SW480 (cell line): ENCODE measurements around the gene CLDN10.
"Not testable (repeated sequence)": the region's sequence is repeated elsewhere in the genome, so short reads cannot be mapped to it uniquely, and the experiment has no call there.

Experiments used
- DNase-seq: peaks from one replicate; pipeline ENCODE4 v3.0.0-alpha.2; 2016; ENCODE audit warnings: low spot score

Gene CLDN10

DNA sequence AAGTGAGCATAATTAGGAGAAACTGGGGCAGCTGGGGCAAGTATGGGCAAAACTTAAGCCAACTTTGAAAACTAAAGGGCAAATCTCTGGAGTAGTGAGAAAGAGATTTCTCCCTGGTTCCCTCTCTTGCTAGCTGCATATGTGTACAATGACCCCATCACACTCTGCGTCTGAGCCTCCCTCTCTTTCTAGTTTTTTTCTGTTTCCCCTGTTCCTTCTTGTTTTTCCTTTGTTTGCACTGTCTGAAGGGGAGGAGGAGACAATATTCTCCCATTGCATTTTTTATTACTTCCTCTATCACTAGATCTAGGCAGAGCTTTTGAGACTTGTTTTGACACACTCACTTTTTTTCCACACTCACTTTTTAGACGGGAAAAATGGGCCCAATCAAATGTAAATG lies 11.2 kb upstream of the CLDN10 start:
- DNase-seq: no peak

DNA sequence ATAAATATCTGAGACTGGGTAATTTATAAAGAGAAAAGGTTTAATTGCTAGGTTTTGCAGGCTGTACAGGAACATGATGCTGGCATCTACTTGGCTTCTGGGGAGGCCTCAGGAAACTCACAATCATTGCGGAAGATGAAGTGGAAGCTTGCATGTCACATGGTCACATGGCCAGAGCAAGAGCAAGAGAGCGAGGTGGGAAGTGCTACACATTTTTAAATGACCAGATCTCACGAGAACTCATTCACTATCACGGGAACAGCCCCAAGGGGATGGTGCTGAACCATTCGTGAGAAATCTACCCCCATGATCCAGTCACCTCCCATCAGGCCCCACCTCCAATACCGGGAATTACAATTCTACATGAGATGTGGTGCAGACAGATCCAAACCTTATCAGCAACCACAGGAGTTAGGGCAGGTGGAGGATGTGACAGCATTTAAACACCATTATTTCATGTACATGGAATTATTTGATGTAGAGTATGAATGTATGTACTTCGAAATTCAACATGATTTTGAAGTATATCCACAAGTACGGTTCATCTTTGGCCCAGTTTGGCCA lies 10.5 kb upstream of the CLDN10 start:
- DNase-seq: no peak

GRCh38 chr13:95544293-95544692 lies 8.2 kb upstream of the CLDN10 start:
- no peak for DNase-seq

GRCh38 chr13:95546919-95547318 lies 5.6 kb upstream of the CLDN10 start:
- DNase-seq: no peak

GRCh38 chr13:95547531-95548167 lies 4.9 kb upstream of the CLDN10 start:
- no peak for DNase-seq

DNA sequence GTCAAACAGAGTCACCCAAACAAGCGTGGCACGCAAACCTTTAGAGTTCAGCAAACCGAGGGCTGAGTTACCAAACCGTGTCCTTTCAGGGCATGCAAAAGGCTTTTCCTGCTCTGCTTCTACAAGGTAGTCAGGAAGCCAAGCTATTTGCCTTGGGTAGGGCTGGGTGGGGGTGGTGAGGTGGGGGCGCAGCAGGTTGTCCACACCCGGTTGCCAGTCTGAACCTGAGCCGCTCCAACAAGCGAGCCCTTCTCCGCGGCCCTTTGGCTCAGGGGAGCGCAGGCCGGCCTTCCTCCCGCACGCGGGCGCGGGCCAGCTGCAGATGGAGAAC lies 347 bp upstream of the CLDN10 start:
- no peak for DNase-seq

- DNase-seq: peak; percentile 10
These were observed 1.3 kb downstream of the CLDN10 start for GRCh38 chr13:95553581-95554385.

DNA sequence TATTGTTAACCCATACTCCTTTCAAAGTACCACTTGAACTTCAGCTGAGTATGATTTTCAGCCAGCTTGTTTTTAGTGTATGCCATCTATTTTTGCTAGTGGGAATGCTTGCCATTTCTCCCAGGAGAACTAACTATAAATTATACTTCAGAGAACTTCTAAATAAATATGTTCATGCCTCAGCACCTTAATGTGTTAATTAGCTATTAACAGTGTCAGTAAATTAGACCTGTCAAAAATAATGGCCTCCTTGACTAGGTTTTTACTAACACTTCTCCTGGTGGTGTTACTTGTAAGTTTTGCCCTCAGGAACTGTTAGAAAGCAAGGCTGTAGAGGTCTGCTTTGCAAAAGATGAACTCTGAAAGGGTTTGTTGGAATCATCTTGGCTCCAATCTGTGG lies 4.5 kb downstream of the CLDN10 start:
- no peak for DNase-seq

- DNase-seq: no peak
These were observed 6.6 kb downstream of the CLDN10 start for GRCh38 chr13:95559100-95559499.

- no peak for DNase-seq
These were observed 7.9 kb downstream of the CLDN10 start for GRCh38 chr13:95560387-95560786.

DNA sequence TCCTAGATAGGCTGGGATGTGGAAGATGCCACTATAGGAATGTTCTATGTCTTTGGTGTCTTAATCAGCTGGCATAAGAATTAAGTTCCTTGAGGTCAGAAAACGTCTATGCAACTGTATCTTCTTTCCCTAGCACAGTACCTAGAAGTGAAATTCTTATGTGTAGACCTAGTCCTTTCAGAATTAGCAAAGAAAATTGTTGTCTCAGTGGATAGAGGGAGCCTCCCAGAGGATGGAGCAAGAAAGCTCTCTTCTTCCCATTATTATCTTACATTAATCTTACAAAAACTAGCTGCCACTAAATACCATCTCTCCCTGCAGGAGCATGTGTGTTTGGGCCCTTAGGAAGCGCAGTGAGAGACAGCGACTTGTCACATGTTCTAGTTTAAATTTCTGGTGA lies 11.6 kb downstream of the CLDN10 start:
- DNase-seq: no peak

GRCh38 chr13:95564733-95565291 lies 12.3 kb downstream of the CLDN10 start:
- no peak for DNase-seq

DNA sequence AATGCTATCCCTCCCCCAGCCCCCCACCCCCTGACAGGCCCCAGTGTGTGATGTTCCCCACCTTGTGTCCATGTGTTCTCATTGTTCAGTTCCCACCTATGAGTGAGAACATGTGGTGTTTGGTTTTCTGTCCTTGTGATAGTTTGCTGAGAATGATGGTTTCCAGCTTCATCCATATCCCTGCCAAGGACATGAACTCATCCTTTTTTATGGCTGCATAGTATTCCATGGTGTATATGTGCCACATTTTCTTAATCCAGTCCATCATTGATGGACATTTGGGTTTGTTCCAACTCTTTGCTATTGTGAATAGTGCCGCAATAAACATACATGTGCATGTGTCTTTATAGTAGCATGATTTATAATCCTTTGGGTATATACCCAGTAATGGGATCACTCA lies 13.2 kb downstream of the CLDN10 start:
- DNase-seq: not testable (repeated sequence)

DNA sequence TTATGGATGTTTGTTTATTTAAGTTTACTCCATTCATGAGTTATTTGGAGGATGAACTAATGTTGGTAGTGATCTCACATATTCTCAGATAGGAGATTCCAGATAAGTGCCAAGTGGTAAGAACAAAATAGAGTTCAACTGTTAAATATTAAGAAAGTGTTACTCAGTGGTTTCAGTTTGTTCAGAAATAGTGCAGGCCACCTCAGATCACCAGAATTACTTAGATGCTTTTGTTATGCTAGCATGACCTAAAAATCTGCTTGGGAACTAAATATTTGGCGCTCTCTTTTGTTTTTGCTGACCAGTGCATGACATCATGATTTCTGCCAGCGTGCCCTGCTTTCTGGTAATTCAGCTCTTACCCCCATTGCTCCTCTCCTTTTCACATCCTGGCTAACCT lies 15.6 kb downstream of the CLDN10 start:
- DNase-seq: no peak

GRCh38 chr13:95570016-95570415 lies 17.5 kb downstream of the CLDN10 start:
- DNase-seq: no peak

DNA sequence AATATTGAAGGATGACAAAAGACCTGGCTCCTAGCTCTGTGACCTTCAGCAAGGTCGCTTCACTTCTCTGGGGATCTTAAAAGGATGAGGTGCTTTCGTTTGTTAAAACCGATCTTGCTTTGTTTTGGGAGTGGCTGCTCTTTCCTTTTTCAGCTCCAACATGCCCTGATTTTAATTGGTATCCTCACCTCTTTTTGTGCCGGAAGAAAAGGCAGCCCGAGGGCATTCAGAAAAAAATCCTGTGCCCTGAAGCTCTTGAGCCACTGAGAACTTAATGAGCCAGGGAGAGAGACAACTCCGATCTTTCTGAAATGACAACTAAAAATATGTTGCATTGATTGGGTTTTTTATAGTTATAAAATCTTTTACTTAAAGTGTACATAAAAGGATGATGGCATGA lies 19.4 kb downstream of the CLDN10 start:
- no peak for DNase-seq

DNA sequence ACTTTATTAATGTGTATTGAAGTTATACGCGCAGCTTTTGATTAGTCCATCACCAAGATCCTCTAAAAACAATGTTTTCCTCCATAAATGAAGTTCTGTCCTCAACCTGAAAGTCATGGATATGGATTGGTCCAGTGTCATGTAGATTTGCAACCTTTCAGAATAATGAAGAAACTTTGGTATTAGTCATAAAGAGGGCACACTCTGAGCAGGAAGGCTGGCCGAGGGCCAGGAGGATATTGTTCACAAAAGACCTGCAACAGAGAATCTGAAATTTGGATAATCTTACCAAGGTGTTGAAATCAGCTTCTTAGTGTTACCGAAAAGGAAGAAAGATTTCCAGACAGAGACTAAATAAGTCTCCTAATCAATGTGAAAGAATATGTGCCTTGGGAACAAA lies 20.7 kb downstream of the CLDN10 start:
- no peak for DNase-seq

GRCh38 chr13:95579303-95579702 lies 26.8 kb downstream of the CLDN10 start:
- no peak for DNase-seq

- DNase-seq: no peak
These were observed 33.3 kb downstream of the CLDN10 start for GRCh38 chr13:95585867-95586266.

GRCh38 chr13:95588134-95588533 lies 35.6 kb downstream of the CLDN10 start:
- DNase-seq: no peak

DNA sequence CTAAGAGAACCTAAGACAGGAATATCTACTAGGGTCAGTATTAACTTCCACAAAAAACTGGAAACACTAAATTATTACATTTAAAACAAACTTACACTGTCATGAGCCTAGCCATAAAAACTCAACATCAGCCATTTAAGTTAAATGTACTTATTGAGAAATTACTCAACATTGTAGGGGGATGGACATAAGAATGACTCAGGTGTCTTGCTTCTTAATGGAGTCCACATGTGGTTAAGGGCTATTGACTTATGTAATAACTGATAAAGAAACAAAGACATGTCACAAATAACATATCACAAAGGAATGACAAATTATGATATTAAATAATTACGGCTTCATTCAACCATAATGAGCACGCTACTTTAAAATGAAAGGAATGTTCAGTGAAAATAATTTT lies 36.2 kb downstream of the CLDN10 start:
- DNase-seq: no peak

DNA sequence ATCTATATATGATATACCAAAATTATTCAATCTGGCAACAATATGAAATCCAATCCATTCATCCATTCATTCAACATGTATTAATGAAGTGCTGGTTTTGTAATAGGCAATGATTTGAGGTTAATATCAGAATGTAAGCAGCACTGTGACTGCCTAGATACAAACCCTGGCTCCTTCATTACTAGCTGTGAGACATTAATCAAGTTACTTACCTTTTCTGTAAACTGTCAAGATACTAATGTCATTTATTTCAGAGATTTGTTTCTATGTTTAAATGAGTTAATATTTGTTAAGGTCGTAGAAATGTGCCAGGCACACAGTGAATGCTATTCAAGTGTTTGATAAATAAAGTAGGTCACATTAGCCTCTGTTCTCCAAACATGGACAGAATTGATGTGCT lies 40.9 kb downstream of the CLDN10 start:
- DNase-seq: no peak

DNA sequence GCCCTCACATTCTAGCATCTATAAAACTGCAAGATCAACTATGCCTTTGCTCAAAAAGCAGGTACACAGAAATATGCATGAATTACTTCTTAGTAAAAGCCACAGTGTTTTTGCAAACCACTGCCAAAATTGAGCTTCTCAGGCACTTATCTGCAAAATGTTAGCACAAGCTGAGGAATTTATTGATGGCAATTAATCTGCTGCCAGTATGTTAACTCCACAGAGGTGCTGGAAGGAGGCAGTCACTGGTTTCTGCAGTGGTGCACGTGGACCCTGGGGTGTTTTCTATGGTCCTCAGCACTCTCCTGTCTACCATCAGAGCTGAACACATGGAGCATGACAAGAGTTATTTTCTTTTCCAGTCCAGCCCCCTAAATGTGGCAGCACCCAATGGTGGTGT lies 44.2 kb downstream of the CLDN10 start:
- DNase-seq: no peak
